ENCODE data around the gene LMO1. TPM values are rescaled to one million over a fixed set of nuclear protein-coding genes. Genes with fewer than 3 reads are reported as not detected.
A peak's percentile ranks its signal among the peaks of the same experiment; 100 is the strongest.

The LMO1 gene
- total RNA-seq, 1 donor from 2014 or later, result not detected

DNA sequence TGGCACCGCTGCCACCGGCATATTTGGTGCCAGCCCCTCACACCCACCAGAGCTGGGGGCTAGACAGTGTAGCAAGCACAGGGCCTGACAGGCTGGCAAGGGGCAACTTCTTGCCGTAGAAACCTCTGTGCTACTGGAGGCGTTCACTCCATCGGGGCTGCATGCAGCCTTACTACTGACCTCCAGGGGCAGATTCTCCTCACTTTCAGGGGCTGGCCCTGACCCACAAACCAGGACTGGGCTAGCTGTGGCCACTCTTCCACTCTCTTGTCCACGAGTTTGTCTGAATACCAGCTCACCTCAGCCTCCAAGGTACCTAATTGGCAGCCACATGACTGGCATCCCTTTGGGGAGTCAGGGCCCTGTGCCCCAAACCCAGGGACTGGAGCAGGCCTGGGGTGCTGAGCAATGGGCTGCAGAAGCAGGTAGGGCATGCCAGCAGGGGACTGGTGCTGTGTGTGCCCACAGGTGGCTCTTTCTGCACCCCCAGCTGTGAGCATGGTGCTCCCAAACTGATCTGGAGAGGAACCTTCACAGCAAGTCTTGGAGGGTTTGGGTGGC, 2.1 kb upstream of the LMO1 start:
- intact Hi-C loops (cut with micrococcal nuclease), result loop anchor here (10.0 kb wide), 1 partner anchor 261 kb away; no protein-coding TSS in a partner anchor
- H3K4me1 Mint-ChIP-seq, result peaks cover 9% of the 10 kb centered on the region
- peaks cover 83% of the 10 kb centered on the region for H3K27me3 Mint-ChIP-seq
- no peak overlapping the region for H3K4me3 Mint-ChIP-seq
- H3K36me3 Mint-ChIP-seq (ENCODE audit: low read depth), result no peaks in the 10 kb centered on the region
- H3K27ac Mint-ChIP-seq, result no peak overlapping the region
- H3K9me3 Mint-ChIP-seq, result no peaks in the 10 kb centered on the region
- DNase-seq, result no peak

DNA sequence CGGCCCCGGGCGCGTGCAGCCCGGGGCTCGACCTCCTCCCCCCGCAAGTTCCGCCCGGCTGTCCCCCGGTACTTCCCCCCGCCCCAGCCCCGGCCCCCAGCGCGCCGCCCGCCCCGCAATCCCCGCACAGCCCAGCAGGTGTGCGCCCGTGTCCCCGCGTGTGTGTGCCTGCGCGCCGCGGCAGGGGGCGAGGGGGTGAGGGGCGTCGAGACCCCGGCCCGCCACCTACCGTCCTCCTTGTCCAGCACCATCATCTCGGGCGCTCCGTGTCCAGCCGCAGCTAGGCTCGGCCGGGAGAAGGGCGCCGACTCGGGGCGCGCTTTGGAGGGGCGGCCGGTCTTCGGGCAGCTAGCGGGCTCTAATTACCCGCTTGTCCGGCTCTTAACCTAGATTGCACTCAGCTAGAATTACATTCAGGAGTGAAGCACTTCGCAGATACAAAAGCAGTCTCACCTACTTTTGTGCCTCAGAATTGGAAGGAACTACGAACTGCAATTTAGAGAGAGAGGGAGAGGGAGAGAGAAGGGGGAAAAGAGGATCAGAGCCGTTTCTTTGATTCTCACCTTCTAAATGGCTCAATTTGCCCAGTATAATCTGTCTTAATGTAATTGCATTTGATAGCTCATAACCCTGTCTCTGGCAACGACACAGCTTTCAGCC, 439 bp downstream of the LMO1 start:
- H3K9me3 Mint-ChIP-seq, result no peaks in the 10 kb centered on the region
- no peak overlapping the region for H3K27ac Mint-ChIP-seq
- H3K36me3 Mint-ChIP-seq (ENCODE audit: low read depth), result no peaks in the 10 kb centered on the region
- no peak for DNase-seq
- H3K27me3 Mint-ChIP-seq, result peaks cover 69% of the 10 kb centered on the region
- peaks cover 8% of the 10 kb centered on the region for H3K4me1 Mint-ChIP-seq
- intact Hi-C loops (cut with micrococcal nuclease), result loop anchor here (1.0 to 10.0 kb wide), 2 partner anchors 38 to 258 kb away; no protein-coding TSS in a partner anchor
- peak overlapping the region; percentile 67 for H3K4me3 Mint-ChIP-seq

DNA sequence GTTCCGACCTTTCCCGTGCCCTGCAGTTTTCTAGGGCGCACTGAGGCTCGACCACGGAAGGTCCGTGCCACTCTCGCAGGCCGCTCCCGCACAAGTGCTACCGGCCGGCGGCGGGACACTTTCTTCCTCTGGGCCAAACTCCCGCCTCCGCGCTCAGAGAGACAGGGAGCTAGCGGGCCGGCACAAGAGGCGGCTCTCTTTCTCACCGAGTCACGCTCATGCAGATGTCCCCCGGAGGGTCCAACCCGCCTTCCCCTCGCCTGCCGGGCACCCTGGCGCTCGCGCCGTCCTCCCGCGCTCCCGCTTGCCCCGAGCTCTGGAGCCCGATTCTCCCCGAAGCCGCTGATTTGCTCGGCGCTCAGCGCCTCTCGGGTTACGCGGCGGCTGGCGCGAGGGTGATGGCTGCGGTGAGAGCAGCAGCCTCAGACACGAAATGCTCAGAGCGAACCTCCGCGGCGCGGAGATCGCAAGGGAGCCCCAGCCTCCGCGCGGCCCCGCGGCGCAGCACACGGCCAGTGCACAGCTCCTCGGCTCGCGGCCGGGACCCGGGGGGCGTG, 1.0 kb downstream of the LMO1 start:
- peak overlapping the region; percentile 21 for H3K4me3 Mint-ChIP-seq
- peaks cover 8% of the 10 kb centered on the region for H3K4me1 Mint-ChIP-seq
- DNase-seq, result peak; percentile 75
- intact Hi-C loops (cut with micrococcal nuclease), result loop anchor here (1.0 to 10.0 kb wide), 2 partner anchors 37 to 258 kb away; no protein-coding TSS in a partner anchor
- H3K9me3 Mint-ChIP-seq, result no peaks in the 10 kb centered on the region
- H3K27ac Mint-ChIP-seq, result no peak overlapping the region
- H3K36me3 Mint-ChIP-seq (ENCODE audit: low read depth), result no peaks in the 10 kb centered on the region
- H3K27me3 Mint-ChIP-seq, result peaks cover 68% of the 10 kb centered on the region

DNA sequence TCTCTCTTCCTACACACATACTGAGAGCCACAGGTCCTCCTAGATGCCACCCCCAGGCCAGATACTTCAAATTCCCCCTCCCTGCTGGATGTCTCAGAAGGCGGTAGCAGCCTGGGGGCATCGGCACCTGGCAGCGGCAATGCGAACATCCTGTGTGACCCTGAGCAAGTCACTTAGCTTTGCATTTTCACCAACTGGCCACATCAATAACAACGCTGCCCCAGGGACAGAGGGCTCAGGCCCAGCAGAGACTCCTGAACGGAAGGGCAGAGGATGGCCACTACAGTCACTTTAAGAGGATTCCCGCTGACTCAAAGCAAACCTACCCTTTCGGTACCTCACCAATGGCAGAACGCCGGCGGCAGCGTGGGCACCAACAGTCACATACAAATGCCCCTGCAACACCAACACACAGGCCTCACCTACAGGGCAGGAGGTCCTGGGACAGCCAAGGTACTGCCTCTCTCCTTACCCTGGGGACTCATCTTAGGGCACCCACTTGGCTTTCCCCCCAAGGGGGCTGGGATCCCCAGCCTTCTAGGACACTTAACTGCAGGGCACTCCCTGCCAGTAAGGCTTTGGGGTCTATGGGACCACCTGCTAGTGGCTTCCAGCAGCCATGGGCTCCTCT, 1.6 kb downstream of the LMO1 start:
- intact Hi-C loops (cut with micrococcal nuclease), result loop anchor here (10.0 kb wide), 1 partner anchor 257 kb away; no protein-coding TSS in a partner anchor
- H3K36me3 Mint-ChIP-seq (ENCODE audit: low read depth), result no peaks in the 10 kb centered on the region
- no peaks in the 10 kb centered on the region for H3K9me3 Mint-ChIP-seq
- peaks cover 62% of the 10 kb centered on the region for H3K27me3 Mint-ChIP-seq
- no peak for DNase-seq
- H3K27ac Mint-ChIP-seq, result no peak overlapping the region
- H3K4me3 Mint-ChIP-seq, result no peak overlapping the region
- H3K4me1 Mint-ChIP-seq, result peaks cover 8% of the 10 kb centered on the region

DNA sequence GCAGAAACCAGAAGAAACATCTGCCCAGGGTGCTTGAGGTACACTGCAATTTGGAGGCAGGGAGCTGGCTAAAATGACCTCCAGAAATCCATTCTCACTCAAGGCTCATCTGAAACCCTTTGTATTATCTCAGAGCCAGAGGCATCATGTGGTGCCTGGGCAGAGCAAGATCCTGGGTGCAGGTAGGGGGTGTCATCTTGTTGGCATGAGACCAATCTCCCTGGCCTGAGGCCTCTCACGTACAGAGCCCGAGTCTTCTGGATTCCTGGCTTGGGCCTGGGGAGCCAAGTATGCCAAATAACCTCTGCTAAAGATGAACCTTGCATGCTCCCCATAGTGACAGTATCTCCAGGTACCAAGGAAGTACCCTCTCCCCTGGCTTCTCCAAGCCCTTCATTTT, 2.4 kb downstream of the LMO1 start:
- Mint-ChIP-seq H3K27me3 (peaks cover 55% of the 10 kb centered on the region), H3K27ac (no peak overlapping the region), H3K4me3 (no peak overlapping the region), H3K4me1 (peaks cover 8% of the 10 kb centered on the region), H3K9me3 (no peaks in the 10 kb centered on the region), H3K36me3 (ENCODE audit: low read depth) (no peaks in the 10 kb centered on the region)
- intact Hi-C loops (cut with micrococcal nuclease), result loop anchor here (10.0 kb wide), 1 partner anchor 256 kb away; no protein-coding TSS in a partner anchor
- DNase-seq, result no peak

DNA sequence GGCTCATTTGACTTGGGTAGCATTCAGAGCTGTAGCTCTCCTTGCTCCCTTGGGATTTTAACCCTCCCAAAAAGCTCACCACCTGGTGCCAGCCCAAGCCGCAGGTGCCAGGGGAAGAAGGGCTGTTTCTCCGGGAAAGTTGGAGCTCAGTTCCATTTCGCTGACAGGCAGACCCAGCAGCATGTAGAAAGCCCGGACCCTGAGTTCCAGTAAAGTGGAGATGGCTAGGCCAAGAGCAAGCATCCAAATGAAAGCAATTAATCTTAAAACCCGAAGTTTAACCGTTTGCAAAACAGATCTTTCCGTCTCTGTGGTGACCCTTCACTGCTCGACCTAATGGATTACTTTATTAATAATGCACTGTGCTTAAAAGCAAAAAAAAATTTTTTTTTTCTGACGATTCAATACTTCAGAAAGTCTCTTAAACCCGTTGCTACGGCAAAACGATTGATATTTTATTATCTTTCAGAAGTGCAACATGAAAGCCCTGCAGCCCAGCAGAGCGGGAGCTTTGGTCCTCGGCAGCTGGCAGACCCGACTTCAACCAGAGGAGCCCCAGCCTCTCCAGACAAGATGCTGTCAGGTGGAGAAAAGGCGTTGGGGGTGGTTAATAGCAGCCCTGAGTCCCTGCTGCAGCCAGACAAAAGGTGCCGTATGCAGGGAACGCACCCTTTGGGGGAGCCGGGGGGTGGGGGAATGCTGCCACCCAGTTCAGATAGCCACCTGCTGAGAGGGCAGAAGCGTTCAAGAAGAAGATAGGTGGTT, 3.3 kb downstream of the LMO1 start:
- no peak for DNase-seq
- no peak overlapping the region for H3K4me3 Mint-ChIP-seq
- H3K27me3 Mint-ChIP-seq, result peaks cover 47% of the 10 kb centered on the region
- peaks cover 8% of the 10 kb centered on the region for H3K4me1 Mint-ChIP-seq
- no peaks in the 10 kb centered on the region for H3K36me3 Mint-ChIP-seq (ENCODE audit: low read depth)
- H3K27ac Mint-ChIP-seq, result no peak overlapping the region
- no peaks in the 10 kb centered on the region for H3K9me3 Mint-ChIP-seq
- intact Hi-C loops (cut with micrococcal nuclease), result loop anchor here (10.0 kb wide), 1 partner anchor 256 kb away; no protein-coding TSS in a partner anchor

DNA sequence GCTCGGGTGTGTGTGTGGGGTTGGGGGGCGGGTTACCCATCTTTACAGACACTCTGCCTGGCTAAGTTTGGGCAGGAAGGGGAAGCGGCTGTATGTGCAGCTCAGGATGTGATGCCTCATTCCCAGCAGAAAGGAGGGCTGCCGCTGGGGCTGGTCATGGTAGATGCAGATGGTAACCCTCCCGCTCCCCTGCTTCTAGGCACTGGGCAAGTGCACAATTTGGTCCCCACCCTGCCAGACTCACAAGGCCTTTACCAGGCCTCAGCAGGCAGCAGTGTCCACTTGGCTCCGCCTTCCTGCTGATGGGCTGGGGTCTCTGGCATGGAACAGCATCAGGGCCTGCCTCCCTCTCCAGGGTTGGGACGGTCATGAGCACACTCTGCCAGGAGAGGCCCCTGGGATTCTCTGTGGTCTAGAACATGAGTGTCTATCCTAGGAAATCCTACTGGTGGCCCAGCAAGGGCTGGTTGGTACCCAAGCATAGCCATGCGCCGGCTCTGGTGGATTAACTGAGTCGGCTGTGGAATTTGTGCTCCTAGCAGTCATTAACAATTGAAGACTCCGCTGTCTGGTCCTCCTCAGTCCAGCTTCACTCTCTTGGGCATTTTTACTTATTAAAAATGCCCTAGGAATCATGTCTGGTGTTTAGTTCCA, 4.2 kb downstream of the LMO1 start:
- Mint-ChIP-seq H3K4me3 (no peak overlapping the region), H3K4me1 (peaks cover 8% of the 10 kb centered on the region), H3K27me3 (peaks cover 40% of the 10 kb centered on the region), H3K36me3 (ENCODE audit: low read depth) (no peaks in the 10 kb centered on the region), H3K27ac (no peak overlapping the region), H3K9me3 (no peaks in the 10 kb centered on the region)
- intact Hi-C loops (cut with micrococcal nuclease), result no loop called here
- DNase-seq, result no peak

DNA sequence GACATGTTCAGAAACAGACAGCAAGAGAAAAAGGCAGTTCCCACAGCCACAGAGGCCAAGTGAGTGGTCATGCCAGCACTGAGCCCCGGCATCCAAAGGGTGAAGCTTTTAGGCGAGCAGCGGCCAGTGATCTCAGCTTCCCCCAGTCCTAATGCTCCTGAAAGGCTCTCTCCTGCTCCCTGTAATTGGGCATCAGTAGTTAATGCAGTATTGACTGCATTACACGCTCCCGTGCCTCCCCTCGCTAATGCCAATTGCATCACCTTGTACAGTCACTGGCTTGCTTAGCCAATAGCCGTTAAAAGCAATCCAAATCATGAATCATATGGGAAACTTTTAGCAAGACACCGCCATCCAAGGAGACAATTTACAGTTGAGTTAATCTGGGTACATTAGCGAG, 4.9 kb downstream of the LMO1 start:
- peaks cover 4% of the 10 kb centered on the region for H3K4me1 Mint-ChIP-seq
- no peaks in the 10 kb centered on the region for H3K36me3 Mint-ChIP-seq (ENCODE audit: low read depth)
- intact Hi-C loops (cut with micrococcal nuclease), result no loop called here
- no peak overlapping the region for H3K4me3 Mint-ChIP-seq
- no peak for DNase-seq
- H3K27me3 Mint-ChIP-seq, result peaks cover 34% of the 10 kb centered on the region
- H3K27ac Mint-ChIP-seq, result no peak overlapping the region
- no peaks in the 10 kb centered on the region for H3K9me3 Mint-ChIP-seq

DNA sequence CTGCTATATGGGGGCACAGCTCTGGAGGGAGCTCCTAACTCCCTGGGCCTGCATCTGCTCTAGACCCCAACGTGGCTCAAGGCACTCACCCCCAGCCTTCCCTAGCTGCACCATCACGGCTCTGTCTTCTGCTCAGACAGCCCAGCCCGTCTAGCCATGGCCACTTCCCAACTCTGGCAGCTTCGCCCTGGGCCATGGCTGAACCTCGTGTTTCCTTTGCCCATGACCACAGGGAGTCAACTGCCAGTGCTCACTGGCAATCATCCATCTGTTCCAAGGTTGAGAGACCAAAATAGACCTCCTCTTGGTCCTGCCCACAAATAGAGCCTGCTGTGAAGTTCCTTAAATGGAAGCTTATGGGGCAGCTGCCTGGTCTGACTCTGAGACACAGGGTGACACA, 5.4 kb downstream of the LMO1 start:
- H3K4me1 Mint-ChIP-seq, result no peaks in the 10 kb centered on the region
- intact Hi-C loops (cut with micrococcal nuclease), result no loop called here
- H3K36me3 Mint-ChIP-seq (ENCODE audit: low read depth), result no peaks in the 10 kb centered on the region
- H3K27me3 Mint-ChIP-seq, result peaks cover 29% of the 10 kb centered on the region
- no peak for DNase-seq
- no peak overlapping the region for H3K4me3 Mint-ChIP-seq
- no peaks in the 10 kb centered on the region for H3K9me3 Mint-ChIP-seq
- no peak overlapping the region for H3K27ac Mint-ChIP-seq

DNA sequence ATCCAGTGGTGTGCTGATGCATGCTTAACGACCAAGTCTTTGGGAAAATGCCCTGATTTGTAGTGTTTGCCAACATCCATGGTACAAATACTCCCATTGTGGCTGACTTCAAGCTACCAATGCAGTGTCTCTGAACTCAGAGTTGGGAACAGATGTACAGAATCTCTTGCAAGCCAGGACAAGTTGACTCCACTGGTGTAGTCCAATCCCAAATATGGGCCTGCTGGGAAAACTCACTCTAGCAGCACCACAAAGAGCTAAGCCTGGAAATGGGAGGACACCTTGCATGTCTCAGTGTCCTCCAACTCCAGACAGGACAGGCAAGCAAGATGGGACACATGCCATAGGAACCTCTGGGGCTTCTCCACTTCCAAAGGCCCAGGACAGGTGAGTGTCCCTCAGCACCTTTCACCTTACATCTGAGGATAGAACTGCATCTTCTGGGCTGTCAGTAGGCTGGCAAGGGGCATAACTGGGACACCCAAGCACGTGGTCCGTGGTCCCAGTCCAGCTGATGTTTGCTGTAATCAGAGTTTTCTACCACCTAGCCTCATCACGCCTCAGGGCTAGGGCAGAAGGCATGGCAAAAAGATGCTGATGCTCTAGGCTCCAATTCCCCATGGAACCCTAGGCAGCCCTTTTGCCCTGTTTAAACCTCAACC, 6.5 kb downstream of the LMO1 start:
- intact Hi-C loops (cut with micrococcal nuclease), result no loop called here
- H3K4me3 Mint-ChIP-seq, result no peak overlapping the region
- no peaks in the 10 kb centered on the region for H3K36me3 Mint-ChIP-seq (ENCODE audit: low read depth)

DNA sequence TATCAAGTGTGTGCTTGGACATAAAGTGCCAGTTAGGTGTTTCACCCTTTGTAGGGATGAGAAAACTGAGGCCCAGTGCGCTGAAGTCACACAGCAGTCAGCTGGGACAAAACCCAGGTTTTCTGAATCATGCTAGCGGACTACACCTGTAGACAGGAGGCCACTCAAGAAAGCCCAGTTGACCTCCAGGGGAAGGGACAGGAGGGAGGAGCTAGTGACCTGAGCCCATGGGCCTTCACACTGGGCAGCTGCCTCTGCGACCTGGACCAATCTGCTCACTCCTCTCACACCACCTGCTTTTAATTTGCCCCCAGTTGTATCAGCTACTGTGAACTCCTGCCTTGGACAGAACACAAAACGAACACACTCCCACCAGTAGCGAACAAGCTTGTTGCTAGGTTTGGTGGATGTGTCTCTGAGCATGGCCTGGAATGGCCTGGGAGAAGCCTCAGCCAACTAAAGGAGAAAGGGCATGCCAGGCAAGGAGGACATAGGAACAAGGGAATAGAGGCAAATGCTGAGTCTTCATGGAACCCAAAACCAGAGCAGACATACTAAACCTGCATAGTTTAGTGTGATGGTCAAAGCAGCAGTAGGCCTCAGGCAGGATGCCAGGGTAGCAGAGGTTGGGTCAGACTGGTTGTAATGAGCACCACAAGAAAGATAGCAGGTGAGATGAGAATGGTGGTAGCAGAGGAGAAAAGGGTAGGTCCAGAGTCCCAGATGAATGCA, 7.2 kb downstream of the LMO1 start:
- Mint-ChIP-seq H3K4me1 (no peaks in the 10 kb centered on the region), H3K27me3 (peaks cover 15% of the 10 kb centered on the region), H3K27ac (no peak overlapping the region), H3K36me3 (ENCODE audit: low read depth) (no peaks in the 10 kb centered on the region), H3K4me3 (no peak overlapping the region), H3K9me3 (no peaks in the 10 kb centered on the region)
- intact Hi-C loops (cut with micrococcal nuclease), result no loop called here
- no peak for DNase-seq

More for the DNA sequence above, 6.5 kb downstream of the LMO1 start:
- Mint-ChIP-seq H3K4me1 (no peaks in the 10 kb centered on the region), H3K27ac (no peak overlapping the region), H3K27me3 (peaks cover 22% of the 10 kb centered on the region), H3K9me3 (no peaks in the 10 kb centered on the region)
- DNase-seq, result no peak

DNA sequence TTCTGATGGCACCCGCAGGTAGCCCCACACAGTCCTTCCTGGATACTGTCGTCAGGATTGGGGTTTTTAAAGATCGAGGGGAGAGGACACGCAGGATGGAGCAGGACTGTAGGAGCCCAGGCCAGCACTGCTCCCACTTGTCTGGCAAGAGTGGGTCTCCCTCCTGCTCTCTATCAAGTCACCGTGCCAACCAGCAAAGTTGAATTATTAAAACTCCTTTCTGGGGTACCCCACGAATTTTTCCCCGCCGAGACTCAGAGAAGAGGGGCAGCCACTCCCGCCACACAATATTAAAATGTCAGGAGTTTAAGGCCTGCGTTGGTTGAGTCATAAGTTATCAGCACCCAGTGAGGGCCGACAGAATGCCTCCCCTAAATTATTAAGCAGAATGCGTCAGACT, 10.1 kb downstream of the LMO1 start:
- Mint-ChIP-seq H3K4me1 (no peaks in the 10 kb centered on the region), H3K27ac (no peak overlapping the region), H3K9me3 (no peaks in the 10 kb centered on the region), H3K4me3 (no peak overlapping the region), H3K27me3 (peaks cover under 1% of the 10 kb centered on the region), H3K36me3 (ENCODE audit: low read depth) (no peaks in the 10 kb centered on the region)
- intact Hi-C loops (cut with micrococcal nuclease), result no loop called here
- no peak for DNase-seq

Data from activated CD4-positive, alpha-beta T cell treated with anti-CD3 and anti-CD28 coated beads, Interleukin-2, amount 10 ng/mL, durations not matched to agents 24 days and 14 days (primary cell).